Endothelial cell of umbilical vein (primary cell): Measurements from ENCODE around the gene SASH3. TPM values are rescaled to one million over a fixed set of nuclear protein-coding genes. Genes with fewer than 3 reads are reported as not detected.

Experiments
- BruUV-seq: library from RNA; stranded (reverse); fragments of 400-500 nt; replicated peaks from 2 replicates; lab custom pipeline; 2021; lab: Mats Ljungman, UMichigan
- CTCF ChIA-PET: fragments of 300-600, 350-600 bp; sonication (Branson Sonifier 250); formaldehyde crosslinking; loops from one replicate; lab custom pipeline; 2021; ENCODE audit warnings: antibody characterized with exemption, inconsistent platforms; lab: Charles Lee
- POLR2A ChIA-PET: fragments of 300-600, 350-600 bp; sonication (Branson Sonifier 250); formaldehyde crosslinking; loops from one replicate; lab custom pipeline; 2021; ENCODE audit warnings: antibody characterized with exemption, inconsistent platforms; lab: Charles Lee
- DNase-seq: peaks from one replicate; pipeline ENCODE4 v3.0.0-alpha.2; 2011; ENCODE audit warnings: low read depth, low spot score
- FAIRE-seq: peaks from 2 replicates; lab custom pipeline; 2011; peaks lifted over from hg19 to GRCh38; lab: Jason Lieb, UNC
- H2AFZ ChIP-seq: 2 replicates; pipeline ENCODE4 v1.6.0; 2012; ENCODE audit warnings: low read depth, low read length, control low read depth, inconsistent platforms
- H3K27ac ChIP-seq: 2 replicates; pipeline ENCODE4 v1.5.1; 2011; ENCODE audit warnings: low read depth, mild to moderate bottlenecking, control low read depth, low read length, moderate library complexity; ENCODE audit not compliant: insufficient read depth
- H3K27me3 ChIP-seq, 2 experiments: 2 replicates each; pipeline versions ENCODE4 v1.6.0 to v1.6.1; 2011; ENCODE audit warnings: low read length in 2 of 2, mixed read lengths in 1 of 2; ENCODE audit not compliant: control insufficient read depth in 2 of 2, insufficient read depth in 2 of 2
- H3K36me3 ChIP-seq, 2 experiments: 2 replicates in 1 of 2; 3 replicates in 1 of 2; pipeline ENCODE4 v1.5.1; 2011; ENCODE audit warnings: low read length in 2 of 2, mild to moderate bottlenecking in 1 of 2, moderate library complexity in 1 of 2; ENCODE audit not compliant: control insufficient read depth in 2 of 2, insufficient read depth in 2 of 2; ENCODE audit errors: extremely low read depth in 1 of 2
- H3K4me1 ChIP-seq: 3 replicates; pipeline ENCODE4 v1.5.1; 2011; ENCODE audit warnings: mild to moderate bottlenecking, low read length; ENCODE audit not compliant: control insufficient read depth, insufficient read depth; ENCODE audit errors: extremely low read depth
- H3K4me2 ChIP-seq: 2 replicates; pipeline ENCODE4 v1.6.1; 2011; ENCODE audit warnings: low read length, control low read depth, mixed read lengths; ENCODE audit not compliant: insufficient read depth
- H3K4me3 ChIP-seq, 3 experiments: fragments of 200-600 bp in 1 of 3; sonication (generic), shearing (Covaris generic) in 1 of 3; replicated peaks in 1 of 3; 2 replicates each; pipeline ENCODE4 v1.5.1; 2011 to 2016; ENCODE audit warnings: control low read depth in 3 of 3, low read length in 3 of 3, mild to moderate bottlenecking in 2 of 3, inconsistent platforms in 1 of 3, low read depth in 1 of 3, moderate library complexity in 1 of 3; ENCODE audit not compliant: insufficient read depth in 1 of 3
- H3K79me2 ChIP-seq: 2 replicates; pipeline ENCODE4 v1.6.0; 2012; ENCODE audit warnings: low read length, inconsistent platforms; ENCODE audit not compliant: control insufficient read depth, insufficient read depth
- H3K9ac ChIP-seq: replicated peaks from 2 replicates; pipeline ENCODE3; 2011; ENCODE audit warnings: low read length, control low read depth; ENCODE audit not compliant: insufficient read depth; ENCODE audit errors: extremely low read depth
- H3K9me1 ChIP-seq: replicated peaks from 3 replicates; pipeline ENCODE4 v1.6.0; 2011; ENCODE audit warnings: mild to moderate bottlenecking, low read length; ENCODE audit not compliant: control insufficient read depth, insufficient read depth; ENCODE audit errors: extremely low read depth
- H3K9me3 ChIP-seq: replicated peaks from 2 replicates; pipeline ENCODE4 v1.5.1; 2012; ENCODE audit warnings: low read length, inconsistent platforms; ENCODE audit not compliant: control insufficient read depth, insufficient read depth
- H4K20me1 ChIP-seq: replicated peaks from 2 replicates; pipeline ENCODE3; 2011; ENCODE audit warnings: mild to moderate bottlenecking, low read length; ENCODE audit not compliant: control insufficient read depth, insufficient read depth; ENCODE audit errors: extremely low read depth
- CTCF ChIP-seq, 2 donors: IDR thresholded peaks; 1 replicate in 1 of 2; 2 replicates in 1 of 2; pipeline ENCODE4 v1.5.1; 2011; ENCODE audit warnings: low read length in 2 of 2, mild to moderate bottlenecking in 2 of 2, moderate library complexity in 2 of 2, control low read depth in 1 of 2, inconsistent platforms in 1 of 2, low read depth in 1 of 2; ENCODE audit not compliant: insufficient read depth in 1 of 2; ENCODE audit errors: extremely low read depth in 1 of 2
- MAX ChIP-seq: IDR thresholded peaks from 2 replicates; pipeline ENCODE4 v1.6.1; 2011; ENCODE audit not compliant: insufficient read depth, insufficient read length
- dilution Hi-C: fragments of 300-500 bp; cut with MboI; formaldehyde crosslinking; loops from one replicate; pipeline ENCODE4 v1.15.0; 2019; ENCODE audit warnings: low sequenced_read_pairs; ENCODE audit not compliant: extremely low pct_ligation_motif_present
- intact Hi-C: fragments of 100-400 bp; cut with micrococcal nuclease; formaldehyde crosslinking; loops from one replicate; pipeline ENCODE4 v1.10.0; 2022
- polyA plus RNA-seq, 4 experiments: library from polyadenylated mRNA; depleted of rRNA in 3 of 4; stranded (reverse) in 3 of 4; unstranded in 1 of 4; fragments of >200 nt; gene quantifications; 2 replicates each; pipeline versions ENCODE4 v1.2.1 to v1.2.3, GENCODE V29; 2011 to 2012; ENCODE audit warnings: missing spikeins in 1 of 4
- total RNA-seq: library from RNA; stranded (reverse); gene quantifications from 2 replicates; pipeline ENCODE4 v1.2.3, GENCODE V29; 2021

The SASH3 gene
- total and polyA plus RNA-seq, 2 donors (not counting 3 experiments of a cell fraction or from before 2014, with no cell fraction given): not detected

- CTCF ChIA-PET: interaction anchor here (1.2 kb wide), 1 partner anchor 9 kb away, joined by 6 read pairs; no protein-coding TSS in a partner anchor
Measured at GRCh38 chrX:129746557-129747470, 32.9 kb upstream of the SASH3 start.

More at GRCh38 chrX:129746557-129747470, 32.9 kb upstream of the SASH3 start:
- TF ChIP-seq MAX (no peak), CTCF (IDR thresholded peaks at IDR 0.05; ENCODE audit: extremely low read depth in 1 of 2, insufficient read depth in 1 of 2, low read depth in 1 of 2, low read length in 2 of 2) (no peak)
- DNase-seq: no peak
- Histone ChIP-seq H3K27me3 (no peaks in the 10 kb centered on the region), H3K79me2 (no peaks in the 10 kb centered on the region), H2AFZ (no peak overlapping the region), H3K9me1 (no peaks in the 10 kb centered on the region), H4K20me1 (no peaks in the 10 kb centered on the region), H3K4me2 (no peak overlapping the region), H3K27ac (no peak overlapping the region), H3K36me3 (no peaks in the 10 kb centered on the region), H3K9me3 (no peaks in the 10 kb centered on the region), H3K9ac (no peak overlapping the region), H3K4me1 (no peaks in the 10 kb centered on the region), H3K4me3 (no peak overlapping the region)
- POLR2A ChIA-PET: no interaction called here
- dilution Hi-C loops (no loop called here), intact Hi-C loops (no loop called here)
- BruUV-seq: no TSS peak
- peak; percentile 4 for FAIRE-seq
